ENCODE data around the gene STX18. TPM values are rescaled to one million over a fixed set of nuclear protein-coding genes. Genes with fewer than 3 reads are reported as not detected.

Gene STX18
- total RNA-seq, 1 donor from 2014 or later: 33.9 TPM

DNA sequence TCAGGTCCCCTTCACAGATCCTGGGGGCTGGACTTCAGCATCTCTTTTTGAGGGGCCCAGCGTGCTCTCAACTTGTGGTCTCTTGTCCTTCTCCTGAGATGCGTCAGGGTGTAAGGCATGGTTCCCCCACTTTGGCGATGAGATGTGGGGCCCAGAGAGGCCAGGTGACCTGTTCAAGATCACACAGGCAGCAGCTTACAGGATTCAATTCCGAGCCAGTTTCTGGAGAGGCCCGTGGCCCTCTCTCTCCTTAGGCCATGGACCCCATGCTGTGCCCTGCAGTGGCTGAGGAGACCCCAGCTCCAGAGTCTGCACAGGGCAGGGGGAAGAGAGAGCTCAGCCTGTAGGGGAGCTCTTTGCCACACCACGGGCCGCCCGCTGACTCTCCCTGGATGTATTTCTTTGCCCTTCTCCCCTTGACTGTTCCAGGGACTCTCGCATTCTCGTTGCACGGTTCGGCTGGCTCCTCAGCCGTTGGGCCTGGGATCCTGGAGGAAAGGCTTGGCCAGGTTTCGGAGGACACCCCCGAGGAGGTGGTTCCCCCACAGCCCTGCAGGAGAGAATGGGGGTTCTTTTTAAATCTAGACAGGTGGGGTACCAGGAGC lies 136.4 kb downstream of the STX18 start:
- Mint-ChIP-seq H3K27me3 (ENCODE audit: insufficient read depth, low read depth) (peaks cover 4% of the 10 kb centered on the region), H3K27ac (no peak overlapping the region), H3K36me3 (no peaks in the 10 kb centered on the region), H3K4me1 (peaks cover 18% of the 10 kb centered on the region), H3K9me3 (no peaks in the 10 kb centered on the region), H3K4me3 (no peak overlapping the region)
- Histone ChIP-seq H3K79me2 (ENCODE audit: low read depth) (no peaks in the 10 kb centered on the region), H3K4me2 (no peak overlapping the region), H2AFZ (replicated peaks) (no peak overlapping the region), H3K36me3 (no peaks in the 10 kb centered on the region), H3K27me3 (no peaks in the 10 kb centered on the region), H3K4me3 (no peak overlapping the region), H3F3A (ENCODE audit: low read depth) (no peaks in the 10 kb centered on the region), H3K9me3 (ENCODE audit: low read depth) (no peaks in the 10 kb centered on the region), H3K27ac (no peak overlapping the region), H4K20me1 (ENCODE audit: low read depth) (no peaks in the 10 kb centered on the region), H3K9ac (no peak overlapping the region), H3K4me1 (peaks cover 3% of the 10 kb centered on the region)
- TF ChIP-seq, protein P1, sequence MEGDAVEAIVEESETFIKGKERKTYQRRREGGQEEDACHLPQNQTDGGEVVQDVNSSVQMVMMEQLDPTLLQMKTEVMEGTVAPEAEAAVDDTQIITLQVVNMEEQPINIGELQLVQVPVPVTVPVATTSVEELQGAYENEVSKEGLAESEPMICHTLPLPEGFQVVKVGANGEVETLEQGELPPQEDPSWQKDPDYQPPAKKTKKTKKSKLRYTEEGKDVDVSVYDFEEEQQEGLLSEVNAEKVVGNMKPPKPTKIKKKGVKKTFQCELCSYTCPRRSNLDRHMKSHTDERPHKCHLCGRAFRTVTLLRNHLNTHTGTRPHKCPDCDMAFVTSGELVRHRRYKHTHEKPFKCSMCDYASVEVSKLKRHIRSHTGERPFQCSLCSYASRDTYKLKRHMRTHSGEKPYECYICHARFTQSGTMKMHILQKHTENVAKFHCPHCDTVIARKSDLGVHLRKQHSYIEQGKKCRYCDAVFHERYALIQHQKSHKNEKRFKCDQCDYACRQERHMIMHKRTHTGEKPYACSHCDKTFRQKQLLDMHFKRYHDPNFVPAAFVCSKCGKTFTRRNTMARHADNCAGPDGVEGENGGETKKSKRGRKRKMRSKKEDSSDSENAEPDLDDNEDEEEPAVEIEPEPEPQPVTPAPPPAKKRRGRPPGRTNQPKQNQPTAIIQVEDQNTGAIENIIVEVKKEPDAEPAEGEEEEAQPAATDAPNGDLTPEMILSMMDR (IDR thresholded peaks at IDR 0.05): no peak
- no peak for TF ChIP-seq EZH2phosphoT487 (IDR thresholded peaks at IDR 0.05)
- no peak for TF ChIP-seq EZH2 (IDR thresholded peaks at IDR 0.05)
- no peak for DNase-seq (ENCODE audit: low spot score)

GRCh38 chr4:4402966-4403365 lies 138.9 kb downstream of the STX18 start:
- H3K4me1 Mint-ChIP-seq: peaks cover 12% of the 10 kb centered on the region
- TF ChIP-seq, protein P1 (IDR thresholded peaks at IDR 0.05): no peak
- TF ChIP-seq EZH2 (IDR thresholded peaks at IDR 0.05) (no peak), EZH2phosphoT487 (IDR thresholded peaks at IDR 0.05) (no peak)
- Histone ChIP-seq H3K4me2 (no peak overlapping the region), H4K20me1 (ENCODE audit: low read depth) (no peaks in the 10 kb centered on the region), H3K9ac (no peak overlapping the region), H3F3A (ENCODE audit: low read depth) (no peaks in the 10 kb centered on the region), H3K27me3 (no peaks in the 10 kb centered on the region), H3K9me3 (ENCODE audit: low read depth) (no peaks in the 10 kb centered on the region), H3K4me1 (peaks cover 3% of the 10 kb centered on the region), H2AFZ (replicated peaks) (no peak overlapping the region), H3K4me3 (no peak overlapping the region), H3K79me2 (ENCODE audit: low read depth) (no peaks in the 10 kb centered on the region), H3K27ac (no peak overlapping the region), H3K36me3 (no peaks in the 10 kb centered on the region)
- no peaks in the 10 kb centered on the region for H3K36me3 Mint-ChIP-seq
- H3K9me3 Mint-ChIP-seq: peaks cover 4% of the 10 kb centered on the region
- H3K27ac Mint-ChIP-seq: no peak overlapping the region
- no peak for DNase-seq (ENCODE audit: low spot score)
- no peak overlapping the region for H3K4me3 Mint-ChIP-seq
- H3K27me3 Mint-ChIP-seq (ENCODE audit: insufficient read depth, low read depth): peaks cover 8% of the 10 kb centered on the region

DNA sequence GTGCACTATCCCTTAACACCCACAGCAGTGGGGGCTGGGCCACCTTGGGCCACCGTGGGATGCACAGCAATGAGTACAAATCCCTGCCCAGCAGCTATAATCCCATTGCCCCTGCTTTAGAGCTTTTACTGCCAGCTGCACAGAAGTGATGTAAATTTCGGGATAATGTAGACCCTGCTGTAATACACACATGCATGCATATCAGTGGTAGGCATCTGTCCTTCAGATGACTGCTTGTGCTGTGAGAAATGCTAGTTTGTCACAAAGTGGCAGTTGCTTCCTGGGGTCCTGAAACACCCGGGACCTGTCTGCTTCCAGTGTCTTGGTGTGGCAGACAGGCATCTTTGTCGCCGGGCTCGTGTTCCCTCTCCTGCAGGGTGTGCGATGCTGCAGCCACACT lies 140.8 kb downstream of the STX18 start:
- peaks cover 14% of the 10 kb centered on the region for H3K4me1 Mint-ChIP-seq
- no peaks in the 10 kb centered on the region for H3K9me3 ChIP-seq (ENCODE audit: low read depth)
- H3K9ac ChIP-seq: no peak overlapping the region
- H3F3A ChIP-seq (ENCODE audit: low read depth): no peaks in the 10 kb centered on the region
- H3K9me3 Mint-ChIP-seq: peaks cover 4% of the 10 kb centered on the region
- H3K27me3 ChIP-seq: peaks cover 8% of the 10 kb centered on the region
- H3K79me2 ChIP-seq (ENCODE audit: low read depth): no peaks in the 10 kb centered on the region
- no peak overlapping the region for H3K27ac Mint-ChIP-seq
- peaks cover 7% of the 10 kb centered on the region for H4K20me1 ChIP-seq (ENCODE audit: low read depth)
- peaks cover 2% of the 10 kb centered on the region for H3K4me1 ChIP-seq
- TF ChIP-seq EZH2 (IDR thresholded peaks at IDR 0.05): no peak
- TF ChIP-seq, protein P1 (IDR thresholded peaks at IDR 0.05): no peak
- DNase-seq (ENCODE audit: low spot score): no peak
- no peak overlapping the region for H2AFZ ChIP-seq (replicated peaks)
- no peak overlapping the region for H3K4me2 ChIP-seq
- no peak overlapping the region for H3K4me3 Mint-ChIP-seq
- H3K27ac ChIP-seq: no peak overlapping the region
- H3K36me3 ChIP-seq: no peaks in the 10 kb centered on the region
- H3K4me3 ChIP-seq: no peak overlapping the region
- peaks cover 12% of the 10 kb centered on the region for H3K27me3 Mint-ChIP-seq (ENCODE audit: insufficient read depth, low read depth)
- no peaks in the 10 kb centered on the region for H3K36me3 Mint-ChIP-seq

All from neural progenitor cell (in vitro differentiated cells).